Measurements from ENCODE around the gene VSTM4.

VSTM4 gene

DNA sequence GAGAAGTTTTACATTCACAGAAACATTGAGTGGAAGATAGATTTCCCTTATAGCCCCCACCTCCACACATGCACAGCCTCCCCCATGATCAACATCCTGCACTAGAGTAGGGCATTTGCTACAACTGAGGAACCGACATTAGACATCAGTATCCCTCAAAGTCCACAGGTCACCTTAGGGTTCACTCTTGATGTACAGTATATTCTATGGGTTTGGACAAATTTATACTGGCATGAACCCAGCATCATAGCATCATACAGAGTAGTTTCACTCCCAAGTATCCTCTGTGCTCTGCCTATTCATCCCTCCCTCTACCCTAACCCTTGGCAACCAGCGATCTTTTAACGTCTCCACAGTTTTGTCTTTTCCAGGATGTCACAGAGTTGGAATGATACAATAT lies 64.4 kb downstream of the VSTM4 start:
- peaks cover 6% of the 10 kb centered on the region for H3K27me3 ChIP-seq (ENCODE audit: insufficient read depth, poor library complexity, severe bottlenecking)

DNA sequence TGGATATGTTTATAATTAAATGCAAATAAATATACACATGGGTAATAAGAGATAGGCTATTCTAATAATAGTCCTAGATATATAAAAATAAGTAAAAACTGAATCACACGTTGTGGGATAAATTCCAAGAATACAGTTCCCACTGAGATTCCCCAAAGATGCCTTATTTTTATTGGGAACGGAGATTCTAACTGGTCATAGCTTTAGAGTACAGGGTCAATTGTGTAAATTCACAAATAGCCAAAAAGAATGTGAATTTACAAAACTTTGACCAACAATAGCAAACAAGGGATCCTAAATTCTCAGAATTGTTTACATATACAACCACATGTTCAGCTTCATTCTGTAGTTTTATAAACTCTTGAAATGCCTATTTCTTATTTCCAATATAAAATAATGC lies 65.0 kb downstream of the VSTM4 start:
- H3K27ac ChIP-seq (ENCODE audit: poor library complexity, severe bottlenecking) = no peak overlapping the region
- peaks cover 6% of the 10 kb centered on the region for H3K27me3 ChIP-seq (ENCODE audit: insufficient read depth, poor library complexity, severe bottlenecking)
- no peak for DNase-seq (ENCODE audit: low spot score)
- H3K4me1 ChIP-seq (ENCODE audit: insufficient read depth, poor library complexity, severe bottlenecking) = no peaks in the 10 kb centered on the region
- H3K36me3 ChIP-seq (ENCODE audit: low read depth) = no peaks in the 10 kb centered on the region
- H3K9me3 ChIP-seq (ENCODE audit: severe bottlenecking) = no peaks in the 10 kb centered on the region
- no peak for ATAC-seq (ENCODE audit: low read depth)
- H3K4me3 ChIP-seq (ENCODE audit: severe bottlenecking) = no peak overlapping the region
- TF ChIP-seq, protein P1, sequence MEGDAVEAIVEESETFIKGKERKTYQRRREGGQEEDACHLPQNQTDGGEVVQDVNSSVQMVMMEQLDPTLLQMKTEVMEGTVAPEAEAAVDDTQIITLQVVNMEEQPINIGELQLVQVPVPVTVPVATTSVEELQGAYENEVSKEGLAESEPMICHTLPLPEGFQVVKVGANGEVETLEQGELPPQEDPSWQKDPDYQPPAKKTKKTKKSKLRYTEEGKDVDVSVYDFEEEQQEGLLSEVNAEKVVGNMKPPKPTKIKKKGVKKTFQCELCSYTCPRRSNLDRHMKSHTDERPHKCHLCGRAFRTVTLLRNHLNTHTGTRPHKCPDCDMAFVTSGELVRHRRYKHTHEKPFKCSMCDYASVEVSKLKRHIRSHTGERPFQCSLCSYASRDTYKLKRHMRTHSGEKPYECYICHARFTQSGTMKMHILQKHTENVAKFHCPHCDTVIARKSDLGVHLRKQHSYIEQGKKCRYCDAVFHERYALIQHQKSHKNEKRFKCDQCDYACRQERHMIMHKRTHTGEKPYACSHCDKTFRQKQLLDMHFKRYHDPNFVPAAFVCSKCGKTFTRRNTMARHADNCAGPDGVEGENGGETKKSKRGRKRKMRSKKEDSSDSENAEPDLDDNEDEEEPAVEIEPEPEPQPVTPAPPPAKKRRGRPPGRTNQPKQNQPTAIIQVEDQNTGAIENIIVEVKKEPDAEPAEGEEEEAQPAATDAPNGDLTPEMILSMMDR (IDR thresholded peaks at IDR 0.05; ENCODE audit: poor library complexity, severe bottlenecking) = no peak

More for the DNA sequence above, 64.4 kb downstream of the VSTM4 start:
- H3K36me3 ChIP-seq (ENCODE audit: low read depth) = no peaks in the 10 kb centered on the region
- ATAC-seq (ENCODE audit: low read depth) = no peak
- H3K4me3 ChIP-seq (ENCODE audit: severe bottlenecking) = no peak overlapping the region
- TF ChIP-seq, protein P1 (IDR thresholded peaks at IDR 0.05; ENCODE audit: poor library complexity, severe bottlenecking) = no peak
- DNase-seq (ENCODE audit: low spot score) = no peak
- no peaks in the 10 kb centered on the region for H3K9me3 ChIP-seq (ENCODE audit: severe bottlenecking)
- no peaks in the 10 kb centered on the region for H3K4me1 ChIP-seq (ENCODE audit: insufficient read depth, poor library complexity, severe bottlenecking)
- H3K27ac ChIP-seq (ENCODE audit: poor library complexity, severe bottlenecking) = no peak overlapping the region

DNA sequence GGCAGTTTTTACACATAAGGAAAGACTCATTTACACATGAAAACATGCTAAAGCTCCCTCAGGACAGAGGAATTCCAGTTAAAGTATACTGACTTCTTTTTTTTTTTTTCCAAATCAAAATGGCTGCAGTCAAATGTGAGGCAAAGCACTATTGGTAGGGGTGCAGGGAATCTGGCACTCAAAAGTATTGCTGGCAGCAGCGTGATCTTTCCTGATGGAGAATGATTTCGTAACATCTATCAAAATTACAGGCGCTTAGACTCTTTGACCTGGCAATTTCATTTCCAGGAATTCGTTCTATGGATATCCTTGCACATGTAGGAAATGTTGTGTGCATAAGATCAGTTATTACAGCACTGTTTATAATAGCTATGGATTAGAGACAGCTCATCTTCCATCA lies 65.7 kb downstream of the VSTM4 start:
- Histone ChIP-seq H3K4me1 (ENCODE audit: insufficient read depth, poor library complexity, severe bottlenecking) (no peaks in the 10 kb centered on the region), H3K4me3 (ENCODE audit: severe bottlenecking) (no peak overlapping the region), H3K9me3 (ENCODE audit: severe bottlenecking) (no peaks in the 10 kb centered on the region), H3K36me3 (ENCODE audit: low read depth) (no peaks in the 10 kb centered on the region), H3K27ac (ENCODE audit: poor library complexity, severe bottlenecking) (no peak overlapping the region), H3K27me3 (ENCODE audit: insufficient read depth, poor library complexity, severe bottlenecking) (peaks cover 6% of the 10 kb centered on the region)
- TF ChIP-seq, protein P1 (IDR thresholded peaks at IDR 0.05; ENCODE audit: poor library complexity, severe bottlenecking) = no peak
- no peak for ATAC-seq (ENCODE audit: low read depth)
- no peak for DNase-seq (ENCODE audit: low spot score)

DNA sequence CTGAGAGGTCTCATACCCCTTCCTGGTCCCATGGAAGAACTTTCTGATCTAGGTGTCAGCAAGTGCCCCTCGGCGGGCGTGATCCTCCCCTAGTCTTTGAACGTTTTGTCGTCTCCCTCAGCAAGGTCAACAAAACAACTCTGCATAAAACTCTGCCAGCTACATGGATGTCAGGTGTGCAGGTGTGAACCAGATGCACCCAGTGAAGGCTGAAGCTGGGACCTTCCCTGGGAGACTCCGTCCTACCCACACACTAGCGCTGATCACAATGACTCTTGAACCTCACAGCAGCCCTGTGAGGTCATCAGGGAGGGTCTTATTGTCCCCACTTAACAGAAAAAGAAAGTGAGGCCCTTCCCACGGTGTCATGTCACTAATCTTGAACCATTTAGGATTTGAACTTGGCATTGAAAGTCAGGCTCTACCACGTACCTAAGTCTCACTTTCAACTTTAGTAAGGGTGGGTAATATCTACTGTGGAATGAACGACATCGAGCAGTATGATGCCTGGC lies 68.1 kb downstream of the VSTM4 start:
- Histone ChIP-seq H3K4me1 (ENCODE audit: insufficient read depth, poor library complexity, severe bottlenecking) (no peaks in the 10 kb centered on the region), H3K27ac (ENCODE audit: poor library complexity, severe bottlenecking) (no peak overlapping the region), H3K36me3 (ENCODE audit: low read depth) (no peaks in the 10 kb centered on the region), H3K4me3 (ENCODE audit: severe bottlenecking) (no peak overlapping the region), H3K9me3 (ENCODE audit: severe bottlenecking) (no peaks in the 10 kb centered on the region), H3K27me3 (ENCODE audit: insufficient read depth, poor library complexity, severe bottlenecking) (peaks cover 6% of the 10 kb centered on the region)
- DNase-seq (ENCODE audit: low spot score) (no peak), ATAC-seq (ENCODE audit: low read depth) (no peak)
- TF ChIP-seq, protein P1 (IDR thresholded peaks at IDR 0.05; ENCODE audit: poor library complexity, severe bottlenecking) = no peak

DNA sequence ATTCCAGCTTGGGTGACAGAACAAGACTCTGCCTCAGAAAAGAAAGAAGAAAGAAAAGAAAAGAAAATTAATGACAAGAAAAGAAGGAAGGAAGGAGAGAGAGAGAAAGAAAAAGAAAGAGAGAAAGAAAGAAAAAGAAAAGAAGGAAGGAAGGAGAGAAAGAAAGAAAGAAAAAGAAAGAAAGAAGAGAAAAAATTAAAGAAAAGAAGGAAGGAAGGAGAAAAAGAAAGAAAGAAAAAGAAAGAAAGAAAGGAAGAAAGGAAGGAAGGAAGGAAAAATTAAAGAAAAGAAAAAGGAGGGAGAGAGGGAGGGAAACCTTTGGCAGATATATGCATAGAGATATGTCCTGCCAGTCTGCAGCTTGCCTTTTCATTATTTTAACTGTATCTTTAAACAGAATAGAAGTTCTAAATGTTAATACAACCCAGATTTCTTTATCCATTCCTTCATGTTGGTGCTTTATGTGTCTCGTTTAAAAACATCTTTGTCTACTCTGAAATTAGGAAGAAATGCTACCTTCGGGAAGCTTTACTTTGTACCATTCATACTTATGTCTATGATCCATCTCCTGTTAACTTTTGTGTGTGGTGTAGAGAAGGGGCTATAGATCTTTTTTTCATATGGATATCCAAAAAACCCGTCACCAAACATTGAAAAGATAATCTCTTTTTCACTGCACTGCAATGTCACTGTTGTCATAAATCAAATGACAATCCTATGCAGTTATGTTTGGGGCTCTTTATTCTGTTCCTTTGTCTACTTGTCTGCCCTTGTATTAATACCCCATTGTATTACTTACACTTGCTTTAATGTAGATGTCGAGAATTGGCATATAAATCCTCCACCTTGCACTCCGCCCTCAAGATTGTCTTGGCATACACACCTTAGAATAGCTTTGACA lies 70.8 kb downstream of the VSTM4 start:
- no peaks in the 10 kb centered on the region for H3K36me3 ChIP-seq (ENCODE audit: low read depth)
- no peak overlapping the region for H3K4me3 ChIP-seq (ENCODE audit: severe bottlenecking)
- DNase-seq (ENCODE audit: low spot score) = no peak
- no peak overlapping the region for H3K27ac ChIP-seq (ENCODE audit: poor library complexity, severe bottlenecking)
- ATAC-seq (ENCODE audit: low read depth) = no peak
- no peaks in the 10 kb centered on the region for H3K27me3 ChIP-seq (ENCODE audit: insufficient read depth, poor library complexity, severe bottlenecking)
- TF ChIP-seq, protein P1 (IDR thresholded peaks at IDR 0.05; ENCODE audit: poor library complexity, severe bottlenecking) = no peak
- no peaks in the 10 kb centered on the region for H3K9me3 ChIP-seq (ENCODE audit: severe bottlenecking)
- no peaks in the 10 kb centered on the region for H3K4me1 ChIP-seq (ENCODE audit: insufficient read depth, poor library complexity, severe bottlenecking)
